Neural cell (in vitro differentiated cells): ENCODE data around the gene AFF3. TPM values are rescaled to one million over a fixed set of nuclear protein-coding genes. Genes with fewer than 3 reads are reported as not detected.

ENCODE experiments used
- H2AFZ ChIP-seq: fragments of 200-600, 300-800 bp; sonication (generic), shearing (Covaris generic); 2 replicates; pipeline ENCODE4 v1.6.0; 2014; ENCODE audit warnings: low read depth, mild to moderate bottlenecking, antibody characterized with exemption, low read length, moderate library complexity
- H3F3A ChIP-seq: fragments of 200-600 bp; shearing (Covaris generic); 2 replicates; pipeline ENCODE4 v1.6.1; 2016; ENCODE audit warnings: mild to moderate bottlenecking, moderate library complexity, mixed read lengths, antibody characterized with exemption, low read length; ENCODE audit not compliant: insufficient read depth, poor library complexity, severe bottlenecking
- H3K27ac ChIP-seq: fragments of 200-600, 300-800 bp; sonication (generic), shearing (Covaris generic); 2 replicates; pipeline ENCODE4 v1.5.1; 2014; ENCODE audit warnings: mild to moderate bottlenecking, low read length, moderate library complexity
- H3K27me3 ChIP-seq: fragments of 300-800, 200-600 bp; sonication (generic), shearing (Covaris generic); 2 replicates; pipeline ENCODE4 v1.6.0; 2014; ENCODE audit warnings: mild to moderate bottlenecking, low read depth, low read length, moderate library complexity; ENCODE audit not compliant: insufficient read depth
- H3K36me3 ChIP-seq: fragments of 300-800, 200-600 bp; sonication (generic), shearing (Covaris generic); 2 replicates; pipeline ENCODE4 v1.5.1; 2014; ENCODE audit warnings: mild to moderate bottlenecking, antibody characterized with exemption, low read length, moderate library complexity; ENCODE audit not compliant: insufficient read depth
- H3K4me2 ChIP-seq: fragments of 300-800, 200-600 bp; sonication (generic), shearing (Covaris generic); 2 replicates; pipeline ENCODE4 v1.6.0; 2014; ENCODE audit warnings: mild to moderate bottlenecking, low read length
- H3K4me3 ChIP-seq: fragments of 300-800, 200-600 bp; sonication (generic), shearing (Covaris generic); 2 replicates; pipeline ENCODE4 v1.5.1; 2014; ENCODE audit warnings: mild to moderate bottlenecking, low read length, moderate library complexity
- H3K79me2 ChIP-seq: fragments of 200-600 bp; shearing (Covaris generic); replicated peaks from 2 replicates; pipeline ENCODE4 v1.6.0; 2014; ENCODE audit warnings: mild to moderate bottlenecking, low read length, moderate library complexity; ENCODE audit not compliant: insufficient read depth
- H3K9ac ChIP-seq: fragments of 300-800, 200-600 bp; sonication (generic), shearing (Covaris generic); 2 replicates; pipeline ENCODE4 v1.6.1; 2016; ENCODE audit warnings: mild to moderate bottlenecking, low read length, mixed read lengths
- H3K9me2 ChIP-seq: fragments of 200-600 bp; shearing (Covaris generic); 2 replicates; pipeline ENCODE4 v1.6.1; 2016; ENCODE audit warnings: mild to moderate bottlenecking, low read length, mixed read lengths; ENCODE audit not compliant: insufficient read depth
- H3K9me3 ChIP-seq: fragments of 200-600, 300-800 bp; sonication (generic), shearing (Covaris generic); 2 replicates; pipeline ENCODE4 v1.6.1; 2016; ENCODE audit warnings: mild to moderate bottlenecking, mixed run types, low read length, moderate library complexity, mixed read lengths
- H4K20me1 ChIP-seq: fragments of 200-600 bp; shearing (Covaris generic); 2 replicates; pipeline ENCODE4 v1.6.1; 2016; ENCODE audit warnings: mild to moderate bottlenecking, mixed run types; ENCODE audit not compliant: insufficient read depth
- CTCF ChIP-seq: fragments of 450-650 bp; IDR thresholded peaks from 2 replicates; pipeline ENCODE4 v1.5.1; 2014; ENCODE audit warnings: antibody characterized with exemption, mild to moderate bottlenecking, moderate library complexity; ENCODE audit not compliant: poor library complexity, severe bottlenecking
- EP300 ChIP-seq: fragments of 450-650 bp; conservative IDR thresholded peaks from 2 replicates; pipeline ENCODE4 v1.6.1; 2014; ENCODE audit warnings: antibody characterized with exemption, mild to moderate bottlenecking, moderate library complexity; ENCODE audit not compliant: poor library complexity, severe bottlenecking
- EZH2 ChIP-seq: fragments of 200-600, 300-800 bp; shearing (Covaris generic), sonication (generic); IDR thresholded peaks from 2 replicates; pipeline ENCODE4 v1.6.1; 2014; ENCODE audit warnings: antibody characterized with exemption, low read length, borderline replicate concordance, mild to moderate bottlenecking; ENCODE audit not compliant: insufficient read depth, poor library complexity, severe bottlenecking
- MXI1 ChIP-seq: fragments of 450-650 bp; conservative IDR thresholded peaks from 2 replicates; pipeline ENCODE4 v1.6.1; 2014; ENCODE audit warnings: antibody characterized with exemption, mild to moderate bottlenecking; ENCODE audit not compliant: poor library complexity, severe bottlenecking
- POLR2AphosphoS5 ChIP-seq: IDR thresholded peaks from 2 replicates; pipeline ENCODE4 v1.6.1; 2012
- RAD21 ChIP-seq: fragments of 450-650 bp; conservative IDR thresholded peaks from 2 replicates; pipeline ENCODE4 v1.6.1; 2014; ENCODE audit warnings: antibody characterized with exemption, mild to moderate bottlenecking, moderate library complexity
- REST ChIP-seq: IDR thresholded peaks from 2 replicates; pipeline ENCODE4 v1.6.1; 2012; ENCODE audit warnings: borderline replicate concordance
- SMC3 ChIP-seq: fragments of 450-650 bp; conservative IDR thresholded peaks from 2 replicates; pipeline ENCODE4 v1.6.1; 2014; ENCODE audit warnings: antibody characterized with exemption, mild to moderate bottlenecking, moderate library complexity; ENCODE audit not compliant: poor library complexity
- TAF1 ChIP-seq: IDR thresholded peaks from 2 replicates; pipeline ENCODE4 v1.6.1; 2012; ENCODE audit warnings: low read depth
- polyA plus RNA-seq: library from polyadenylated mRNA; depleted of rRNA; stranded (reverse); fragments of >200 nt; gene quantifications from 2 replicates; pipeline ENCODE4 v1.2.3, GENCODE V29; 2014

Gene AFF3
- polyA plus RNA-seq, 1 donor from 2014 or later = 5.1 TPM

GRCh38 chr2:99860720-99861375 lies 281.5 kb downstream of the AFF3 start:
- Histone ChIP-seq H3F3A (no peaks in the 10 kb centered on the region), H4K20me1 (no peaks in the 10 kb centered on the region), H3K36me3 (no peaks in the 10 kb centered on the region), H3K27ac (no peak overlapping the region), H3K79me2 (no peaks in the 10 kb centered on the region), H3K27me3 (no peaks in the 10 kb centered on the region), H3K4me2 (no peak overlapping the region), H3K9me3 (no peaks in the 10 kb centered on the region), H3K9ac (no peak overlapping the region), H3K9me2 (no peaks in the 10 kb centered on the region), H3K4me3 (no peak overlapping the region), H2AFZ (no peak overlapping the region)
- TF ChIP-seq REST (no peak), CTCF (no peak)

- Histone ChIP-seq H3K79me2 (no peaks in the 10 kb centered on the region), H3F3A (no peaks in the 10 kb centered on the region), H3K9me2 (no peaks in the 10 kb centered on the region), H3K27ac (no peak overlapping the region), H3K9ac (no peak overlapping the region), H3K4me2 (no peak overlapping the region), H3K36me3 (no peaks in the 10 kb centered on the region), H4K20me1 (no peaks in the 10 kb centered on the region), H3K4me3 (no peak overlapping the region), H2AFZ (no peak overlapping the region), H3K27me3 (no peaks in the 10 kb centered on the region), H3K9me3 (no peaks in the 10 kb centered on the region)
- TF ChIP-seq POLR2AphosphoS5 (no peak), EZH2 (no peak), SMC3 (no peak), TAF1 (no peak), CTCF (no peak), RAD21 (no peak), MXI1 (no peak), REST (no peak), EP300 (no peak)
Observed at GRCh38 chr2:99858951-99859596, 283.3 kb downstream of the AFF3 start.
